IMR-90 (cell line): ENCODE results near the gene SEPTIN3. TPM values are rescaled to one million over a fixed set of nuclear protein-coding genes. Genes with fewer than 3 reads are reported as not detected.

Experiments
- ATAC-seq: fragments of 200-7000 bp; cut with Tn5 transposase; 2 replicates; pipeline ENCODE4 v1.9.1; 2020; ENCODE audit warnings: low read depth, mild to moderate bottlenecking, moderate library complexity
- BruUV-seq: library from RNA; stranded (reverse); fragments of 400-500 nt; replicated peaks from 2 replicates; lab custom pipeline; 2021; lab: Mats Ljungman, UMichigan
- CTCF ChIA-PET: fragments of 300-600 bp; formaldehyde crosslinking; extraction: SDS; loops from one replicate; lab custom pipeline; 2021; ENCODE audit warnings: antibody characterized with exemption; lab: Yijun Ruan, JAX
- POLR2A ChIA-PET: fragments of 300-600 bp; sonication (Branson Sonifier 250); formaldehyde crosslinking; loops from one replicate; lab custom pipeline; 2022; ENCODE audit warnings: antibody characterized with exemption; ENCODE audit not compliant: unreplicated experiment; lab: Charles Lee
- DNase-seq: peaks from one replicate; pipeline ENCODE4 v3.0.0; 2013
- H2AFZ ChIP-seq: replicated peaks from 2 replicates; pipeline ENCODE3; 2013; ENCODE audit warnings: low read length, mild to moderate bottlenecking; ENCODE audit not compliant: poor library complexity
- H2AK5ac ChIP-seq: 2 replicates; pipeline ENCODE4 v1.6.1; 2013; ENCODE audit warnings: low read depth, low read length, inconsistent platforms
- H2AK9ac ChIP-seq: replicated peaks from 2 replicates; pipeline ENCODE3; 2013; ENCODE audit warnings: mild to moderate bottlenecking, low read depth, low read length, moderate library complexity; ENCODE audit not compliant: poor library complexity
- H2BK120ac ChIP-seq: 2 replicates; pipeline ENCODE4 v1.6.1; 2013; ENCODE audit warnings: low read depth, low read length, inconsistent platforms
- H2BK15ac ChIP-seq: 3 replicates; pipeline ENCODE4 v1.6.1; 2013; ENCODE audit warnings: low read depth, low read length, inconsistent platforms
- H2BK20ac ChIP-seq: 2 replicates; pipeline ENCODE4 v1.6.1; 2013; ENCODE audit warnings: low read depth, mild to moderate bottlenecking, inconsistent platforms, low read length, moderate library complexity
- H2BK5ac ChIP-seq: 2 replicates; pipeline ENCODE4 v1.6.1; 2013; ENCODE audit warnings: mild to moderate bottlenecking, low read depth, low read length, inconsistent platforms; ENCODE audit not compliant: poor library complexity, severe bottlenecking
- H3K14ac ChIP-seq: replicated peaks from 2 replicates; pipeline ENCODE4 v1.6.1; 2013; ENCODE audit warnings: low read depth, low read length, inconsistent platforms
- H3K18ac ChIP-seq: 2 replicates; pipeline ENCODE4 v1.6.1; 2013; ENCODE audit warnings: low read depth, low read length, control low read depth
- H3K23ac ChIP-seq: 2 replicates; pipeline ENCODE4 v1.6.1; 2013; ENCODE audit warnings: low read depth, low read length, inconsistent platforms
- H3K27ac ChIP-seq: 2 replicates; pipeline ENCODE4 v1.5.1; 2013; ENCODE audit warnings: mild to moderate bottlenecking, control low read depth, low read length; ENCODE audit not compliant: insufficient read depth
- H3K27me3 ChIP-seq: 2 replicates; pipeline ENCODE4 v1.6.1; 2013; ENCODE audit warnings: low read length; ENCODE audit not compliant: control insufficient read depth, insufficient read depth
- H3K36me3 ChIP-seq: 2 replicates; pipeline ENCODE4 v1.6.1; 2013; ENCODE audit warnings: low read length, mixed read lengths; ENCODE audit not compliant: control insufficient read depth, insufficient read depth
- H3K4ac ChIP-seq: 2 replicates; pipeline ENCODE4 v1.6.1; 2013; ENCODE audit warnings: low read depth, low read length, inconsistent platforms
- H3K4me1 ChIP-seq: 2 replicates; pipeline ENCODE4 v1.6.1; 2013; ENCODE audit warnings: low read length, mixed read lengths; ENCODE audit not compliant: control insufficient read depth, insufficient read depth
- H3K4me2 ChIP-seq: 2 replicates; pipeline ENCODE4 v1.6.1; 2013; ENCODE audit warnings: low read depth, mild to moderate bottlenecking, control low read depth, low read length, moderate library complexity
- H3K4me3 ChIP-seq: 2 replicates; pipeline ENCODE4 v1.5.1; 2013; ENCODE audit warnings: low read depth, mild to moderate bottlenecking, control low read depth, low read length, moderate library complexity; ENCODE audit not compliant: insufficient read depth
- H3K56ac ChIP-seq: 2 replicates; pipeline ENCODE4 v1.6.1; 2013; ENCODE audit warnings: low read length, inconsistent platforms; ENCODE audit not compliant: insufficient read depth; ENCODE audit errors: extremely low read depth
- H3K79me1 ChIP-seq, 2 experiments: 2 replicates each; pipeline ENCODE4 v1.6.1; 2013; ENCODE audit warnings: low read length in 2 of 2, inconsistent platforms in 1 of 2, low read depth in 1 of 2
- H3K9ac ChIP-seq: 2 replicates; pipeline ENCODE4 v1.6.1; 2013; ENCODE audit warnings: low read depth, low read length, control low read depth
- H3K9me1 ChIP-seq: 2 replicates; pipeline ENCODE4 v1.6.1; 2013; ENCODE audit warnings: low read length, inconsistent platforms; ENCODE audit not compliant: insufficient read depth
- H3K9me3 ChIP-seq: 2 replicates; pipeline ENCODE4 v1.6.1; 2013; ENCODE audit warnings: low read length; ENCODE audit not compliant: control insufficient read depth, insufficient read depth
- H4K20me1 ChIP-seq: 2 replicates; pipeline ENCODE4 v1.6.1; 2013; ENCODE audit warnings: low read length, inconsistent platforms; ENCODE audit not compliant: insufficient read depth
- H4K5ac ChIP-seq: 2 replicates; pipeline ENCODE4 v1.6.1; 2013; ENCODE audit warnings: mild to moderate bottlenecking, low read depth, low read length, control low read depth
- H4K8ac ChIP-seq, 2 experiments: 2 replicates each; pipeline ENCODE4 v1.6.1; 2013; ENCODE audit warnings: low read depth in 2 of 2, low read length in 2 of 2, control low read depth in 1 of 2, inconsistent platforms in 1 of 2
- H4K91ac ChIP-seq: 2 replicates; pipeline ENCODE4 v1.6.1; 2013; ENCODE audit warnings: low read depth, low read length, inconsistent platforms; ENCODE audit not compliant: insufficient read depth
- MAZ ChIP-seq: IDR thresholded peaks from 2 replicates; pipeline ENCODE4 v1.6.1; 2012; ENCODE audit warnings: low read depth, mild to moderate bottlenecking, low read length, improper control_type of control experiment, moderate library complexity, borderline replicate concordance
- WGBS, 2 experiments: methylation state at CpG; one replicate each; pipeline versions ENCODE4 v1.1.5 to v1.1.7; 2013; ENCODE audit warnings: missing lambda C conversion rate in 2 of 2; ENCODE audit not compliant: insufficient read length in 1 of 2; ENCODE audit errors: extremely low coverage in 2 of 2; 5-methylcytosine and 5-hydroxymethylcytosine counted together
- dilution Hi-C: fragments of 300-500 bp; cut with HindIII; formaldehyde crosslinking; loops from one replicate; pipeline ENCODE4 v1.14.3; 2018; ENCODE audit warnings: low sequenced_read_pairs; ENCODE audit not compliant: unreplicated experiment
- in situ Hi-C: fragments of 300-500 bp; cut with MboI; formaldehyde crosslinking; loops from 3 replicates; pipeline ENCODE4 v1.14.3; 2019; ENCODE audit warnings: low sequenced_read_pairs, inconsistent platforms, mixed read lengths
- intact Hi-C: fragments of 100-400 bp; cut with micrococcal nuclease; formaldehyde crosslinking; loops from 2 replicates; pipeline ENCODE4 v1.10.0; 2022
- polyA plus RNA-seq, 3 experiments: library from polyadenylated mRNA; depleted of rRNA; stranded (reverse); fragments of >200 nt; gene quantifications; 2 replicates each; pipeline ENCODE4 v1.2.3, GENCODE V29; 2012; ENCODE audit warnings: low replicate concordance in 1 of 3
- total RNA-seq: library from RNA; depleted of rRNA; stranded (reverse); fragments of >200 nt; gene quantifications from 2 replicates; pipeline ENCODE4 v1.2.3, GENCODE V29; 2012

SEPTIN3 gene
- total and polyA plus RNA-seq, 2 of the 4 experiments (the other 2 are of a cell fraction): 0.15 to 0.18 TPM

DNA sequence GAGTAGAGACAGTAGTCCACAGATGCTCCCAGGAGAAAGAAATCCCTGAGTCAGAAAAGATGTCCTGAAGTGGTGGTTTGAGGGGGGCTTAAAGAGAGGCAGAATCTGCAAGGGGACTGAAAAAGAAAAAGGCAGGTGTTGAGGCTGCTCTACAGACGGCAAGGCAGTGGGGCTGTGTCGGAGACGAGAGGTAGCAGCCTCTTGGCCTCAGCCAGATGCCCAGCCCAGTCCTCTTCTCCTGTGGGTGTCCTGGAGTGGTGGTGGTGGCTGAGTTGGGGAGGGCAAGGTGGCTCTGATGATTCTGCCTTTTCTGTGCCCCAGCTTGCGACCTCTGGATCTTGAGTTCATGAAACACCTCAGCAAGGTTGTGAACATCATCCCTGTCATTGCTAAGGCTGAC lies 20.0 kb downstream of the SEPTIN3 start:
- ChIA-PET POLR2A (no interaction called here), CTCF (no interaction called here)
- H2BK15ac ChIP-seq: no peak overlapping the region
- no peak for TF ChIP-seq MAZ
- H2BK120ac ChIP-seq: no peak overlapping the region
- no peak overlapping the region for H3K23ac ChIP-seq
- no peak overlapping the region for H2BK20ac ChIP-seq
- H2AK9ac ChIP-seq: no peak overlapping the region
- no peak overlapping the region for H4K91ac ChIP-seq
- in situ Hi-C loops (no loop called here), dilution Hi-C loops (no loop called here), intact Hi-C loops (no loop called here)
- H2AFZ ChIP-seq: no peak overlapping the region
- no peak for ATAC-seq
- H3K9me1 ChIP-seq: no peaks in the 10 kb centered on the region
- H2AK5ac ChIP-seq: no peak overlapping the region
- H3K27me3 ChIP-seq: peaks cover 27% of the 10 kb centered on the region
- no peak for DNase-seq
- H4K20me1 ChIP-seq: no peaks in the 10 kb centered on the region
- H4K5ac ChIP-seq: no peak overlapping the region
- no peak overlapping the region for H3K14ac ChIP-seq
- no peak overlapping the region for H2BK5ac ChIP-seq
- no peaks in the 10 kb centered on the region for H3K36me3 ChIP-seq
- H3K9me3 ChIP-seq: no peaks in the 10 kb centered on the region
- H3K18ac ChIP-seq: no peak overlapping the region
- H3K9ac ChIP-seq: no peak overlapping the region
- H3K4ac ChIP-seq: no peak overlapping the region
- H3K79me1 ChIP-seq: no peaks in the 10 kb centered on the region
- BruUV-seq: no TSS peak
- H3K27ac ChIP-seq: no peak overlapping the region
- no peak overlapping the region for H3K56ac ChIP-seq
- no peaks in the 10 kb centered on the region for H3K4me1 ChIP-seq
- no peak overlapping the region for H3K4me3 ChIP-seq
- H4K8ac ChIP-seq: no peak overlapping the region
- H3K4me2 ChIP-seq: no peak overlapping the region
- 78% methylated on average over 3 of the region's 4 CpGs; no CpG with 5 or more reads in 1 of the 2 experiments for WGBS, 2 experiments
